DOHH2 (cell line): ENCODE measurements around the gene ZC3H4.
"Not testable (repeated sequence)": the region's sequence is repeated elsewhere in the genome, so short reads cannot be mapped to it uniquely, and the experiment has no call there.

ENCODE experiments used
- H3F3A ChIP-seq: fragments of 200-600 bp; sonication (generic), shearing (Covaris generic); 2 replicates; pipeline ENCODE4 v1.6.0; 2016; ENCODE audit warnings: antibody characterized with exemption, mild to moderate bottlenecking; ENCODE audit not compliant: control insufficient read depth, insufficient read depth
- H3K27ac ChIP-seq: fragments of 200-600 bp; sonication (generic); 2 replicates; pipeline ENCODE4 v1.5.1; 2014; ENCODE audit warnings: low read depth, mild to moderate bottlenecking, low read length, moderate library complexity
- H3K27me3 ChIP-seq: fragments of 200-600 bp; sonication (generic); 2 replicates; pipeline ENCODE4 v1.6.1; 2014; ENCODE audit warnings: mild to moderate bottlenecking, low read length, mixed read lengths; ENCODE audit not compliant: control insufficient read depth
- H3K36me3 ChIP-seq: fragments of 200-600 bp; sonication (generic); 2 replicates; pipeline ENCODE4 v1.6.1; 2014; ENCODE audit warnings: mild to moderate bottlenecking, low read length, moderate library complexity, mixed read lengths; ENCODE audit not compliant: control insufficient read depth
- H3K4me1 ChIP-seq: fragments of 200-600 bp; sonication (generic); 2 replicates; pipeline ENCODE4 v1.6.1; 2014; ENCODE audit warnings: mild to moderate bottlenecking, low read length, mixed read lengths; ENCODE audit not compliant: control insufficient read depth
- H3K4me2 ChIP-seq: fragments of 200-600 bp; sonication (generic); 2 replicates; pipeline ENCODE4 v1.6.0; 2014; ENCODE audit warnings: mild to moderate bottlenecking, low read length, moderate library complexity
- H3K4me3 ChIP-seq: fragments of 200-600 bp; sonication (generic); 2 replicates; pipeline ENCODE4 v1.5.1; 2014; ENCODE audit warnings: mild to moderate bottlenecking, low read length, mixed read lengths
- H3K79me2 ChIP-seq: fragments of 200-600 bp; sonication (generic); 2 replicates; pipeline ENCODE4 v1.6.1; 2014; ENCODE audit warnings: mild to moderate bottlenecking, low read length, mixed read lengths; ENCODE audit not compliant: control insufficient read depth
- H3K9me2 ChIP-seq: fragments of 200-600 bp; sonication (generic); replicated peaks from 2 replicates; pipeline ENCODE4 v1.6.1; 2014; ENCODE audit warnings: mild to moderate bottlenecking, low read length, mixed read lengths; ENCODE audit not compliant: control insufficient read depth
- H3K9me3 ChIP-seq: fragments of 200-600 bp; sonication (generic); 2 replicates; pipeline ENCODE4 v1.6.1; 2014; ENCODE audit warnings: antibody characterized with exemption, low read length, mixed read lengths; ENCODE audit not compliant: control insufficient read depth, insufficient read depth
- H4K20me1 ChIP-seq: fragments of 200-600 bp; sonication (generic); 2 replicates; pipeline ENCODE4 v1.6.0; 2014; ENCODE audit warnings: low read depth, mild to moderate bottlenecking, antibody characterized with exemption, low read length, moderate library complexity; ENCODE audit not compliant: control insufficient read depth, insufficient read depth
- EZH2phosphoT487 ChIP-seq: fragments of 200-600 bp; sonication (generic); IDR thresholded peaks from 2 replicates; pipeline ENCODE4 v1.6.1; 2017; ENCODE audit warnings: borderline replicate concordance, mild to moderate bottlenecking, antibody characterized with exemption, low read length, moderate library complexity, mixed read lengths
- TF ChIP-seq, protein P1 (sequence below): fragments of 200-600 bp; sonication (generic); IDR thresholded peaks from one replicate; pipeline ENCODE4 v1.5.1; 2014; ENCODE audit warnings: antibody characterized with exemption, mild to moderate bottlenecking, low read depth, low read length; ENCODE audit not compliant: poor library complexity, severe bottlenecking

ZC3H4 gene

DNA sequence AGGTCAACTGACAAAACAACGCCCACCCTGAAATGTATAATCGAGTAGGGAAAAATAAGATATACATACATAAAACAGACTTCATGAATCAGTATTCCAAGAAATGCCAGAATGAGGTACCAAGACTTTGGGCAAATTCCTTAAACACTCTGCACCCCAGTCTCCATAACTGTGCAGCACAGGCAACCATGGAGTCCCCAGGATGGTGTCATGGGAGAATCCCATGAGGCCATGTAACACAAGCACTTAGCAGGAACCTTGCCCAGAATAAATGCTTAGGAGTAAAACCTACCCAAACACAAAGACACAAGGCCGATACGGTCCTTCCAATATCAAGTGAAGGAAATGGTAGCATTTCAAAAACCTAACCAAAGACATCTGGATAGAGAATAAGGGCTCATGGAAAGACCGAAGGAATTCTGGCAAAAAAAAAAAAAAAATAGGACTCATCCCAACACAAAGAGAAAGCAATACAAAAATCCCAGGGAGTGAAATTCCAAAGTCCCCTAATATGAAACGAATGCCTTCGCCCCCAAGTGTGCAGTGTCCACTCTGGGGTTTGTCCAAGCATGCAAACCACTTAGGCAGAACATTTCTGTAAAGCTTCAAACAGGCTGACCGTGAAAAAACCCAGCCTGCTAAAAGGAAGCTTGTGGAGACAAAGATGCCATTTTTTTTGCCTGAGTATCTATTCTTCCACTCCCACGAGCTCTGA is 11.1 kb downstream of the ZC3H4 start:
- Histone ChIP-seq H3K27me3 (no peaks in the 10 kb centered on the region), H4K20me1 (peaks cover 4% of the 10 kb centered on the region; the same call in 1 of the 2 replicates), H3K79me2 (peaks cover 99% of the 10 kb centered on the region), H3K4me1 (peaks cover 14% of the 10 kb centered on the region), H3K4me3 (no peak overlapping the region), H3K27ac (no peak overlapping the region), H3K4me2 (no peak overlapping the region), H3K9me3 (no peaks in the 10 kb centered on the region), H3F3A (peaks cover 3% of the 10 kb centered on the region; the same call in 1 of the 2 replicates), H3K36me3 (peaks cover 63% of the 10 kb centered on the region), H3K9me2 (no peaks in the 10 kb centered on the region)
- no peak for TF ChIP-seq EZH2phosphoT487
- TF ChIP-seq, protein P1, sequence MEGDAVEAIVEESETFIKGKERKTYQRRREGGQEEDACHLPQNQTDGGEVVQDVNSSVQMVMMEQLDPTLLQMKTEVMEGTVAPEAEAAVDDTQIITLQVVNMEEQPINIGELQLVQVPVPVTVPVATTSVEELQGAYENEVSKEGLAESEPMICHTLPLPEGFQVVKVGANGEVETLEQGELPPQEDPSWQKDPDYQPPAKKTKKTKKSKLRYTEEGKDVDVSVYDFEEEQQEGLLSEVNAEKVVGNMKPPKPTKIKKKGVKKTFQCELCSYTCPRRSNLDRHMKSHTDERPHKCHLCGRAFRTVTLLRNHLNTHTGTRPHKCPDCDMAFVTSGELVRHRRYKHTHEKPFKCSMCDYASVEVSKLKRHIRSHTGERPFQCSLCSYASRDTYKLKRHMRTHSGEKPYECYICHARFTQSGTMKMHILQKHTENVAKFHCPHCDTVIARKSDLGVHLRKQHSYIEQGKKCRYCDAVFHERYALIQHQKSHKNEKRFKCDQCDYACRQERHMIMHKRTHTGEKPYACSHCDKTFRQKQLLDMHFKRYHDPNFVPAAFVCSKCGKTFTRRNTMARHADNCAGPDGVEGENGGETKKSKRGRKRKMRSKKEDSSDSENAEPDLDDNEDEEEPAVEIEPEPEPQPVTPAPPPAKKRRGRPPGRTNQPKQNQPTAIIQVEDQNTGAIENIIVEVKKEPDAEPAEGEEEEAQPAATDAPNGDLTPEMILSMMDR = no peak

DNA sequence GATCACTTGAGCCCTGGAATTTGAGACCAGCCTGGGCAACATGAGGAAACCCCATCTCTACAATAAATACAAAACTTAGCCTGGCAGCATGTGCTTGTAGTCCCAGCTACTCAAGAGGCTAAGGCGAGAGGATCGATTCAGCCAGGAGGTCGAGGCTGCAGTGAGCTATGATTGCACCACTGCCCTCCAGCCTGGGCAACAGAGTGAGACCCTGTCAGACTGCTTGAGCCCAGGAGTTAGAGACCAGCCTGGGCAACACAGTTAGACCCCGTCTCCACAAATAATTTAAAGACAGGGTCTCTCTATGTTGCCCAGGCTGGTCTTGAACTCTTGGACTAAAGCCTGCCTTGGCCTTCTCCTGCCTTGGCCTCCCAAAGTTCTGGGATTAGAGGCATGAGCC is 12.5 kb downstream of the ZC3H4 start:
- H4K20me1 ChIP-seq = peaks cover 12% of the 10 kb centered on the region; the same call in 1 of the 2 replicates
- not testable (repeated sequence) for H3K9me3 ChIP-seq, H3K9me2 ChIP-seq, H3K27ac ChIP-seq, H3F3A ChIP-seq, H3K27me3 ChIP-seq, H3K4me1 ChIP-seq, H3K4me2 ChIP-seq, H3K4me3 ChIP-seq
- peaks cover 99% of the 10 kb centered on the region for H3K79me2 ChIP-seq
- H3K36me3 ChIP-seq = peaks cover 63% of the 10 kb centered on the region

- Histone ChIP-seq H3K4me1 (0 out of 2 replicates have a peak, but pooled peaks cover under 1% of the 10 kb centered on the region), H3K36me3 (peaks cover 63% of the 10 kb centered on the region)
These were observed 13.3 kb downstream of the ZC3H4 start for GRCh38 chr19:47100290-47100689.

More at GRCh38 chr19:47100290-47100689, 13.3 kb downstream of the ZC3H4 start:
- Histone ChIP-seq H3F3A (no peaks in the 10 kb centered on the region), H3K9me2 (no peaks in the 10 kb centered on the region), H4K20me1 (peaks cover 9% of the 10 kb centered on the region; the same call in 1 of the 2 replicates), H3K4me3 (no peak overlapping the region), H3K27me3 (no peaks in the 10 kb centered on the region), H3K79me2 (peaks cover 99% of the 10 kb centered on the region), H3K9me3 (no peaks in the 10 kb centered on the region), H3K4me2 (no peak overlapping the region), H3K27ac (no peak overlapping the region)
- TF ChIP-seq, protein P1 = no peak
- no peak for TF ChIP-seq EZH2phosphoT487
